WERI-Rb-1 (cell line): ENCODE measurements around the gene KCNK2.

Experiments
- DNase-seq: peaks from one replicate; pipeline ENCODE4 v3.0.0-alpha.2; 2020
- H3K27ac ChIP-seq: fragments of 250-450 bp; sonication (Bioruptor Pico); 2 replicates; pipeline ENCODE4 v1.5.1; 2020; ENCODE audit warnings: mild to moderate bottlenecking, moderate library complexity
- H3K27me3 ChIP-seq: fragments of 250-450 bp; sonication (Bioruptor Pico); 2 replicates; pipeline ENCODE4 v1.5.1; 2021; ENCODE audit warnings: mild to moderate bottlenecking, low read depth, moderate library complexity; ENCODE audit not compliant: insufficient read depth, severe bottlenecking
- H3K36me3 ChIP-seq: fragments of 250-450 bp; sonication (Bioruptor Pico); 2 replicates; pipeline ENCODE4 v1.5.1; 2020; ENCODE audit warnings: mild to moderate bottlenecking, moderate library complexity
- H3K4me3 ChIP-seq: 2 replicates; pipeline ENCODE4 v1.5.1; 2011; ENCODE audit warnings: low read depth, mild to moderate bottlenecking, control low read depth, low read length
- H3K9me3 ChIP-seq: fragments of 250-450 bp; sonication (Bioruptor Pico); 2 replicates; pipeline ENCODE4 v1.5.1; 2021; ENCODE audit warnings: mild to moderate bottlenecking, moderate library complexity; ENCODE audit not compliant: severe bottlenecking
- CTCF ChIP-seq: IDR thresholded peaks from 2 replicates; pipeline ENCODE4 v1.5.1; 2011; ENCODE audit warnings: low read depth, mild to moderate bottlenecking, control low read depth, inconsistent platforms, low read length

Gene KCNK2

GRCh38 chr1:215113776-215114153 lies 31.2 kb downstream of the KCNK2 start:
- TF ChIP-seq CTCF: no peak
- no peak for DNase-seq
- Histone ChIP-seq H3K4me3 (no peak overlapping the region), H3K9me3 (no peaks in the 10 kb centered on the region), H3K36me3 (no peaks in the 10 kb centered on the region), H3K27me3 (no peaks in the 10 kb centered on the region), H3K27ac (no peak overlapping the region)

GRCh38 chr1:215114154-215114933 lies 31.8 kb downstream of the KCNK2 start:
- no peak overlapping the region for H3K27ac ChIP-seq
- no peaks in the 10 kb centered on the region for H3K36me3 ChIP-seq
- no peak for TF ChIP-seq CTCF
- H3K4me3 ChIP-seq: no peak overlapping the region
- no peaks in the 10 kb centered on the region for H3K9me3 ChIP-seq
- no peaks in the 10 kb centered on the region for H3K27me3 ChIP-seq
- no peak for DNase-seq

GRCh38 chr1:215115760-215116159 lies 33.2 kb downstream of the KCNK2 start:
- H3K27ac ChIP-seq: no peak overlapping the region
- TF ChIP-seq CTCF: no peak
- no peak overlapping the region for H3K4me3 ChIP-seq
- no peaks in the 10 kb centered on the region for H3K36me3 ChIP-seq
- H3K9me3 ChIP-seq: no peaks in the 10 kb centered on the region
- no peaks in the 10 kb centered on the region for H3K27me3 ChIP-seq
- DNase-seq: no peak

DNA sequence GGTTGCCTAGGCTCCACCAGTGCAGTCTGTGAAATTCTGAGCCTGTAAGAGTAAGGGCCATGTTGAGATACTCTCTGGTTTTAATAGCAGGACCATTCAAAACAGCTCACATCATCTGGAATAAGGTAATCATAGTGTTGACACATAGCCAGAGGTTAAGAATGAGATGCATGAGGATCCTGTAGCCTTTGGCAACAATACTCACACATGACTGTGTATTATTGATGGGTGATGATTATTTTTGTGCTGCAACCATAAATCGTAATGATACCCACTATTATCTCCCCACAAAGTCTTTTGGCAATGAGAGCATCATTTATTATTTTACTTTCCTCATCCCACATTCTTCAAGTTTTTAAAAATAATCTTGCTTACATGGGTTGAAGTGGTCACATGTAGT lies 35.5 kb downstream of the KCNK2 start:
- Histone ChIP-seq H3K9me3 (no peaks in the 10 kb centered on the region), H3K27me3 (no peaks in the 10 kb centered on the region), H3K27ac (no peak overlapping the region), H3K36me3 (no peaks in the 10 kb centered on the region), H3K4me3 (no peak overlapping the region)
- TF ChIP-seq CTCF: no peak
- DNase-seq: no peak

GRCh38 chr1:215119056-215119455 lies 36.5 kb downstream of the KCNK2 start:
- H3K27ac ChIP-seq: no peak overlapping the region
- DNase-seq: no peak
- no peak overlapping the region for H3K4me3 ChIP-seq
- no peaks in the 10 kb centered on the region for H3K36me3 ChIP-seq
- no peaks in the 10 kb centered on the region for H3K27me3 ChIP-seq
- TF ChIP-seq CTCF: no peak
- H3K9me3 ChIP-seq: no peaks in the 10 kb centered on the region
